GM12878 (cell line): ENCODE measurements around the gene KRTAP5-4. TPM values are rescaled to one million over a fixed set of nuclear protein-coding genes. Genes with fewer than 3 reads are reported as not detected.

Source experiments
- ATAC-seq: fragments of 200-7000 bp; cut with Tn5 transposase; 3 replicates; pipeline ENCODE4 v1.9.1; 2020; ENCODE audit warnings: mild to moderate bottlenecking, moderate library complexity
- BruUV-seq: library from RNA; stranded (reverse); fragments of 400-500 nt; replicated peaks from 2 replicates; lab custom pipeline; 2021; lab: Mats Ljungman, UMichigan
- CTCF ChIA-PET: fragments of 300-600 bp; sonication (Branson Sonifier 250); formaldehyde crosslinking; extraction: SDS; loops from one replicate; lab custom pipeline; 2021; ENCODE audit warnings: inconsistent platforms; lab: Yijun Ruan, JAX
- POLR2A ChIA-PET: fragments of 350-600 bp; formaldehyde crosslinking; extraction: SDS; loops from one replicate; lab custom pipeline; 2021; ENCODE audit warnings: inconsistent platforms; lab: Charles Lee
- RAD21 ChIA-PET: fragments of 300-600 bp; sonication (Branson Sonifier 250); formaldehyde crosslinking; loops from one replicate; lab custom pipeline; 2023; ENCODE audit warnings: antibody characterized with exemption; ENCODE audit not compliant: unreplicated experiment; lab: Charles Lee
- SMC1A ChIA-PET: fragments of 300-600 bp; sonication (Branson Sonifier 250); formaldehyde crosslinking; loops from one replicate; lab custom pipeline; 2023; ENCODE audit not compliant: unreplicated experiment, uncharacterized antibody; lab: Charles Lee
- DNase-seq: peaks from one replicate; pipeline ENCODE4 v3.0.0-alpha.2; 2011; ENCODE audit warnings: low read depth, low spot score
- FAIRE-seq: peaks from 3 replicates; lab custom pipeline; 2011; peaks lifted over from hg19 to GRCh38; lab: Jason Lieb, UNC
- H2AFZ ChIP-seq: 2 replicates; pipeline ENCODE4 v1.6.0; 2011; ENCODE audit warnings: low read depth, low read length, control low read depth; ENCODE audit not compliant: control insufficient read depth
- H3K27ac ChIP-seq: 2 replicates; pipeline ENCODE4 v1.5.1; 2011; ENCODE audit warnings: control low read depth; ENCODE audit not compliant: control insufficient read depth, insufficient read depth
- H3K27me3 ChIP-seq, 2 experiments: replicated peaks in 1 of 2; 2 replicates each; pipeline versions ENCODE4 v1.6.0 to v1.6.1; 2011; ENCODE audit warnings: low read length in 1 of 2; ENCODE audit not compliant: control insufficient read depth in 2 of 2, insufficient read depth in 2 of 2
- H3K36me3 ChIP-seq, 2 experiments: 2 replicates each; pipeline ENCODE4 v1.5.1; 2011; ENCODE audit warnings: low read length in 1 of 2; ENCODE audit not compliant: control insufficient read depth in 2 of 2, insufficient read depth in 2 of 2
- H3K4me1 ChIP-seq: 2 replicates; pipeline ENCODE4 v1.6.1; 2011; ENCODE audit warnings: mild to moderate bottlenecking, low read length, moderate library complexity, mixed read lengths; ENCODE audit not compliant: control insufficient read depth, insufficient read depth
- H3K4me2 ChIP-seq: 2 replicates; pipeline ENCODE4 v1.6.0; 2011; ENCODE audit warnings: control low read depth; ENCODE audit not compliant: control insufficient read depth, insufficient read depth
- H3K4me3 ChIP-seq: fragments of 200-600 bp; sonication (generic); 2 replicates; pipeline ENCODE4 v1.5.1; 2016
- H3K79me2 ChIP-seq: 2 replicates; pipeline ENCODE4 v1.6.0; 2011; ENCODE audit warnings: low read length; ENCODE audit not compliant: control insufficient read depth, insufficient read depth
- H3K9ac ChIP-seq: 2 replicates; pipeline ENCODE4 v1.8.0; 2011; ENCODE audit warnings: low read length, control low read depth, mixed read lengths; ENCODE audit not compliant: control insufficient read depth, insufficient read depth
- H3K9me3 ChIP-seq: replicated peaks from 3 replicates; pipeline ENCODE4 v1.5.1; 2011; ENCODE audit warnings: mild to moderate bottlenecking, low read length; ENCODE audit not compliant: control insufficient read depth, insufficient read depth
- H4K20me1 ChIP-seq: 2 replicates; pipeline ENCODE4 v1.6.0; 2011; ENCODE audit not compliant: control insufficient read depth, insufficient read depth
- BCL3 ChIP-seq: IDR thresholded peaks from 2 replicates; pipeline ENCODE4 v1.6.1; 2011; ENCODE audit warnings: borderline replicate concordance, low read depth, mild to moderate bottlenecking, moderate library complexity, low read length; ENCODE audit not compliant: insufficient read depth, poor library complexity, severe bottlenecking
- CBX3 ChIP-seq: fragments of 200-600 bp; sonication (generic); IDR thresholded peaks from 2 replicates; pipeline ENCODE4 v1.6.1; 2016; ENCODE audit warnings: low read depth, borderline replicate concordance
- CBX5 ChIP-seq: sonication (generic); IDR thresholded peaks from 2 replicates; pipeline ENCODE4 v1.6.1; 2016; ENCODE audit warnings: low read depth, moderate library complexity, mild to moderate bottlenecking, inconsistent platforms
- CTCF ChIP-seq, 3 experiments: IDR thresholded peaks in 2 of 3; conservative IDR thresholded peaks in 1 of 3; 2 replicates each; pipeline ENCODE4 v1.5.1; 2011; ENCODE audit warnings: low read depth in 3 of 3, low read length in 3 of 3, mild to moderate bottlenecking in 3 of 3, control low read depth in 2 of 3, moderate library complexity in 2 of 3, inconsistent platforms in 1 of 3, mixed read lengths in 1 of 3; ENCODE audit not compliant: control insufficient read depth in 2 of 3, insufficient read depth in 1 of 3; ENCODE audit errors: extremely low read depth in 1 of 3
- EED ChIP-seq: sonication (generic); IDR thresholded peaks from 2 replicates; pipeline ENCODE4 v1.6.1; 2016; ENCODE audit warnings: antibody characterized with exemption, low read depth
- FOXK2 ChIP-seq: fragments of 450-650 bp; IDR thresholded peaks from 2 replicates; pipeline ENCODE4 v1.6.1; 2017; ENCODE audit warnings: mild to moderate bottlenecking, moderate library complexity
- HDGF ChIP-seq: fragments of 450-650 bp; IDR thresholded peaks from 2 replicates; pipeline ENCODE4 v1.6.1; 2016; ENCODE audit warnings: antibody characterized with exemption
- KDM1A ChIP-seq: fragments of 200-600 bp; sonication (generic); IDR thresholded peaks from 2 replicates; pipeline ENCODE4 v1.6.1; 2016; ENCODE audit warnings: borderline replicate concordance
- MEF2B ChIP-seq: fragments of 450-650 bp; IDR thresholded peaks from 2 replicates; pipeline ENCODE4 v1.6.1; 2018; ENCODE audit warnings: mild to moderate bottlenecking, moderate library complexity; ENCODE audit not compliant: partially characterized antibody, poor library complexity, severe bottlenecking
- MTA3 ChIP-seq: IDR thresholded peaks from 2 replicates; pipeline ENCODE4 v1.6.1; 2012; ENCODE audit warnings: low read length, inconsistent platforms, borderline replicate concordance
- POLR2AphosphoS5 ChIP-seq: IDR thresholded peaks from 2 replicates; pipeline ENCODE4 v1.6.1; 2011; ENCODE audit warnings: mild to moderate bottlenecking, low read length, inconsistent platforms
- REST ChIP-seq: IDR thresholded peaks from 2 replicates; pipeline ENCODE4 v1.6.1; 2012; ENCODE audit warnings: mild to moderate bottlenecking, low read depth, low read length
- STAT3 ChIP-seq: IDR thresholded peaks from 2 replicates; pipeline ENCODE4 v1.6.1; 2011; ENCODE audit warnings: low read depth, low read length, improper control_type of control experiment
- TBL1XR1 ChIP-seq: IDR thresholded peaks from 2 replicates; pipeline ENCODE4 v1.6.1; 2012; ENCODE audit warnings: low read depth, low read length, improper control_type of control experiment
- USF1 ChIP-seq: IDR thresholded peaks from 2 replicates; pipeline ENCODE4 v1.6.1; 2011; ENCODE audit warnings: borderline replicate concordance, low read depth, mild to moderate bottlenecking, moderate library complexity, mixed read lengths, low read length; ENCODE audit not compliant: insufficient read depth; ENCODE audit errors: extremely low read length
- YBX1 ChIP-seq: fragments of 450-650 bp; IDR thresholded peaks from 2 replicates; pipeline ENCODE4 v1.6.1; 2016; ENCODE audit warnings: antibody characterized with exemption
- ZNF384 ChIP-seq: IDR thresholded peaks from 2 replicates; pipeline ENCODE4 v1.6.1; 2012; ENCODE audit warnings: low read depth, mild to moderate bottlenecking, low read length, improper control_type of control experiment, borderline replicate concordance
- ZSCAN29 ChIP-seq: fragments of 450-650 bp; IDR thresholded peaks from 2 replicates; pipeline ENCODE4 v1.6.1; 2017; ENCODE audit warnings: mild to moderate bottlenecking, moderate library complexity
- WGBS: methylation state at CpG from one replicate; pipeline ENCODE4 v1.1.6; 2016; ENCODE audit warnings: low lambda C conversion rate; ENCODE audit not compliant: insufficient replicate concordance, insufficient coverage; ENCODE audit errors: missing lambda C conversion rate; 5-methylcytosine and 5-hydroxymethylcytosine counted together
- in situ Hi-C: fragments of 300-500 bp; cut with MboI; formaldehyde crosslinking; loops from 9 replicates; pipeline ENCODE4 v1.14.3; 2018; ENCODE audit warnings: mixed read lengths
- intact Hi-C: fragments of 100-400 bp; cut with micrococcal nuclease; formaldehyde crosslinking; loops from one replicate; pipeline ENCODE4 v1.14.2; 2022; ENCODE audit not compliant: unreplicated experiment
- polyA plus RNA-seq, 11 experiments: library from polyadenylated mRNA; depleted of rRNA in 4 of 11; unstranded in 6 of 11; stranded (reverse) in 5 of 11; fragments of >200 nt; fragmentation: Nextera tagmentation in 4 of 11; fragmentation: Illumina TruSeq in 1 of 11; extraction: Ambion mirVana in 4 of 11; extraction: Trizol in 1 of 11; gene quantifications; 1 replicate in 1 of 11; 2 replicates in 10 of 11; pipeline versions ENCODE4 v1.2.1 to v1.2.3, GENCODE V29; 2011 to 2016; ENCODE audit warnings: inconsistent platforms in 2 of 11, missing spikeins in 2 of 11, low read depth in 1 of 11
- total RNA-seq, 4 experiments: library from RNA; depleted of rRNA in 3 of 4; stranded (reverse); fragments of >200 nt in 3 of 4; fragmentation: Illumina TruSeq in 1 of 4; extraction: Trizol in 1 of 4; gene quantifications; 2 replicates each; pipeline versions ENCODE4 v1.2.1 to v1.2.3, GENCODE V29; 2013 to 2021

Gene KRTAP5-4
- total and polyA plus RNA-seq, 10 of the 15 experiments (the other 5 are each of a cell fraction or from before 2014, with no cell fraction given), result not detected

- FAIRE-seq (no peak), DNase-seq (no peak), ATAC-seq (no peak)
- SMC1A ChIA-PET, result interaction anchor here (1.1 kb wide), 1 partner anchor 56 kb away, joined by 3 read pairs; no protein-coding TSS in a partner anchor
- RAD21 ChIA-PET, result no interaction called here
- Histone ChIP-seq H3K9ac (no peak overlapping the region), H3K4me1 (no peaks in the 10 kb centered on the region), H3K27me3 (peaks cover 0 to 8% of the 10 kb centered on the region in 2 experiments; a peak in 2 of 4 replicates), H3K79me2 (no peaks in the 10 kb centered on the region), H4K20me1 (no peaks in the 10 kb centered on the region), H3K9me3 (peaks cover 4% of the 10 kb centered on the region; the same call in 1 of the 3 replicates), H3K4me3 (no peak overlapping the region), H3K36me3 (no peaks in the 10 kb centered on the region), H2AFZ (no peak overlapping the region), H3K27ac (no peak overlapping the region), H3K4me2 (no peak overlapping the region)
- CTCF ChIA-PET, result interaction anchor here (0.8 to 1.0 kb wide), 2 partner anchors 9 to 374 kb away, joined by 3 read pairs; no protein-coding TSS in a partner anchor
- intact Hi-C loops, result loop anchor here (10.0 kb wide), 2 partner anchors 272 to 462 kb away; partner anchors contain the start of gene TOLLIP
- 43% methylated on average over 6 of the region's 6 CpGs for WGBS
- BruUV-seq, result no TSS peak
- in situ Hi-C loops, result no loop called here
- POLR2A ChIA-PET, result no interaction called here
- TF ChIP-seq ZSCAN29 (no peak), MEF2B (no peak), CBX3 (no peak), USF1 (no peak), FOXK2 (no peak), KDM1A (no peak), REST (no peak), STAT3 (no peak), ZNF384 (no peak), TBL1XR1 (no peak), YBX1 (no peak), POLR2AphosphoS5 (no peak), CBX5 (no peak), MTA3 (no peak), BCL3 (no peak), CTCF (IDR thresholded peaks at IDR 0.05 in 2 of 3, conservative IDR thresholded peaks at IDR 0.05 in 1 of 3; ENCODE audit: control insufficient read depth in 2 of 3, extremely low read depth in 1 of 3, insufficient read depth in 1 of 3, low read depth in 3 of 3, low read length in 3 of 3) (no peak), HDGF (no peak), EED (no peak)
These were observed 45.1 kb downstream of the KRTAP5-4 start for GRCh38 chr11:1576825-1577224.
